MG63 (cell line): Measurements from ENCODE around the gene SCN1B. TPM values are rescaled to one million over a fixed set of nuclear protein-coding genes. Genes with fewer than 3 reads are reported as not detected.

Experiments used
- DNase-seq: peaks from one replicate; pipeline ENCODE4 v3.0.0-alpha.2; 2020
- H3K27me3 ChIP-seq: fragments of 250-450 bp; sonication (Bioruptor Pico); 2 replicates; pipeline ENCODE4 v1.5.1; 2020; ENCODE audit warnings: mild to moderate bottlenecking, moderate library complexity
- H3K36me3 ChIP-seq: fragments of 250-450 bp; sonication (Bioruptor Pico); 2 replicates; pipeline ENCODE4 v1.5.1; 2020; ENCODE audit warnings: mild to moderate bottlenecking, moderate library complexity
- H3K4me3 ChIP-seq: fragments of 250-450 bp; sonication (Bioruptor Pico); 2 replicates; pipeline ENCODE4 v1.5.1; 2020; ENCODE audit warnings: mild to moderate bottlenecking, moderate library complexity
- H3K9me3 ChIP-seq: fragments of 250-450 bp; sonication (Bioruptor Pico); 2 replicates; pipeline ENCODE4 v1.5.1; 2020; ENCODE audit warnings: mild to moderate bottlenecking, moderate library complexity
- total RNA-seq: library from RNA; depleted of rRNA; stranded (reverse); fragments of >200 nt; shearing (Covaris generic); gene quantifications from 2 replicates; pipeline ENCODE4 v1.2.3, GENCODE V29; 2014; ENCODE audit warnings: low replicate concordance

Gene SCN1B
- total RNA-seq, 1 experiment from 2014 or later = 0.86 TPM

DNA sequence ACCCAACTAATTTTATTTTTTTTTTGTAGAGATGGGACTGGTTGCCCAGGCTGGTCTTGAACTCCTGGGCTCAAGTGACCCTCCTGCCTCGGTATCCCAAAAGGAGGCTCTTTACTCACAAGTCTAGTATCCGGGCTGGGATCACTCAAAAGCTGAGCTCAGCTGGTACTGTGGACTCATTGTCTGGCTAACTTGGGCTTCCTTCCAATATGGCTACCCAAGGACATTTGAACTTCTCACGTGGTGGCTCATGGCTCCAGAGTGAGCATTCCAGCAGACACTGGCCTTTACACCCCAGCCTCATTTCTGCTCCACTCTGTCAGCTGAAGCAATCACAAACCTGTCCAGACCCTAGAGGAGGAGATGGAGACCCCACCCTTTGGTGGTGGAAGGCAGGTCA, 40.2 kb downstream of the SCN1B start:
- DNase-seq = no peak
- no peaks in the 10 kb centered on the region for H3K36me3 ChIP-seq
- peaks cover 8% of the 10 kb centered on the region; the same call in 1 of the 2 replicates for H3K9me3 ChIP-seq
- no peaks in the 10 kb centered on the region for H3K27me3 ChIP-seq
- H3K4me3 ChIP-seq = no peak overlapping the region

DNA sequence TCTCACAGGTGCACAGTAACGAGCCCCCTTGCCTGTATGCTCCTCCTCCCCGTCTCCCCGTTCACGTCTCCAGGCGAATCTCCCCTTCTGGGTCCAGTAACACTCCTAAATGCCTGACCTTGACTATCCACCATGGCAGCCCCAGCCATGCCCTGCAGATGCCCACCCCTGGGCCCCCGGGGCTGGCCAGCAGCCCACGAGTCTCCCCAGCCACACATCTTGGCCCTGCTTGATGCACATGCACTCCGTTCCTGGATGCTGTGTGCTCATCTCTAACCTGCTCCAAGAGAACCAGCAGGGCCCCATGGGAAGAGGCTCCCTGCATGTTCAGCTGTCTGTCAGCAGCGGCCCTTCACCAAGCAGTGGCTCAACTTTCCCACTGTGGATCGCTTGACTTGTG, 43.2 kb downstream of the SCN1B start:
- Histone ChIP-seq H3K36me3 (no peaks in the 10 kb centered on the region), H3K27me3 (no peaks in the 10 kb centered on the region), H3K4me3 (no peak overlapping the region), H3K9me3 (peaks cover 6% of the 10 kb centered on the region; the same call in 1 of the 2 replicates)
- DNase-seq = no peak

GRCh38 chr19:35073941-35074340, 43.7 kb downstream of the SCN1B start:
- no peak for DNase-seq
- peaks cover 5% of the 10 kb centered on the region; the same call in 1 of the 2 replicates for H3K9me3 ChIP-seq

DNA sequence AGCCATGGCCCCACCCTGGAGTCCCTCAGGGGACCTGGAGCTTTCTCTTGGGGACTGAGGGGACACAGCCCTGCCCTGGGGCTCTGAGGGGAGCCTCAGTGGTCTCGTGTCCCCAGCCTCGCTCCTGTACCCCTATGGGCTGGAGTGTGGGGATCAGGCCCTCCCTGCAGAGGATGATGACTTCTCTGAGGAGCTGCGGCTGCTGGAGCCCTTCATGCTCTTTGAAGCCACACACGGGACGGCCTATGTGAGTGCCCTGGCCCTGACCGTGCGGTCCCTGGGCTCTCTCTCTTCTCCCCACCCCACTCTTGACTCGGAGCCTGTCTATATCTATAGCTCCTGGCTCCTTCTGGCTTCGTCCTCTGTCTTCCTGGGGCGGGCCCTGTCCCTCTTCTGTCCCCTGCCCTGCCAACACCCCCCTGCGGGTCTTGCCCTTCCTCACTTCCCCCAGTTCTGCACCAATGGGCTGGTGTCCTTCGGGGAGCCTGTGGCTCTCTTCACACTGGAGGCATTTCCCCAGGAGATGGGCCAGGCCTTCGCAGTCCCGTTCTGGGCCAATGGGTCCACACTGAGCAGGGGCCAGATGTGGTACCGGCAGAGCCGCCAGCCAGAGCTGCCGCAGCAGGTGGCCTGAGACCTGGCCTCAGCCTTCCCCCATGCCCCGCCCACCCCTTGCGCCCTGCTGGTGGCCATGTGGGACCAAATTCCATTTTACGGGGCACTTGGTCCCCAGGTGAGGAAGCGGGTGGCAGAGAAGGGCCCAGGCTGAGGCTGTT, 44.3 kb downstream of the SCN1B start:
- Histone ChIP-seq H3K9me3 (peaks cover 5% of the 10 kb centered on the region; the same call in 1 of the 2 replicates), H3K27me3 (no peaks in the 10 kb centered on the region), H3K4me3 (no peak overlapping the region), H3K36me3 (no peaks in the 10 kb centered on the region)
- no peak for DNase-seq

More at GRCh38 chr19:35073941-35074340, 43.7 kb downstream of the SCN1B start:
- Histone ChIP-seq H3K27me3 (no peaks in the 10 kb centered on the region), H3K4me3 (no peak overlapping the region), H3K36me3 (no peaks in the 10 kb centered on the region)

- Histone ChIP-seq H3K9me3 (peaks cover 4% of the 10 kb centered on the region; the same call in 1 of the 2 replicates), H3K4me3 (no peak overlapping the region), H3K36me3 (no peaks in the 10 kb centered on the region), H3K27me3 (no peaks in the 10 kb centered on the region)
- DNase-seq = no peak
Observed at GRCh38 chr19:35075202-35076025, 45.1 kb downstream of the SCN1B start.

GRCh38 chr19:35076026-35076370, 45.7 kb downstream of the SCN1B start:
- DNase-seq = no peak
- no peak overlapping the region for H3K4me3 ChIP-seq

DNA sequence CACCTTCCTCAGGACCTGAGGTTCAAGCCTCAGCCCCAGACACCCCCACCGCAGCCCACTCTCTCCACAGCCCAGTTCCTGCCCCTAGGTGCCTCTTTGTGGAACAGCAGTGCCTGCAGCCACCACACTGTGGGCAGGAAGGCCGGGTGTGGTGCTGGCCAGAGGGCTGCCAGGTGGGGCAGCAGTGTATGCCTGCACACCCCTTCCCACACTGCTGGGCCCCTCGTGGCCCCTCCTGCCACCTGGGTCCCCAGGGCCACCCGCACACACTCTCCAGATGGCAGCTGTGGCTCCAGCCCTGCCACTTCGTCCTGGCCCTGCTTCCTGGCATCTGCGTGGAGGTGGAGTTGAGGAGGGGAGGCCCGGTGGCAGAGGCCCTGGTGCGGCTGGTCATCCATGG, 46.4 kb downstream of the SCN1B start:
- Histone ChIP-seq H3K36me3 (no peaks in the 10 kb centered on the region), H3K27me3 (no peaks in the 10 kb centered on the region), H3K4me3 (no peak overlapping the region), H3K9me3 (no peaks in the 10 kb centered on the region)
- DNase-seq = no peak

More at GRCh38 chr19:35076026-35076370, 45.7 kb downstream of the SCN1B start:
- Histone ChIP-seq H3K27me3 (no peaks in the 10 kb centered on the region), H3K36me3 (no peaks in the 10 kb centered on the region), H3K9me3 (no peaks in the 10 kb centered on the region; the same call in 1 of the 2 replicates)

DNA sequence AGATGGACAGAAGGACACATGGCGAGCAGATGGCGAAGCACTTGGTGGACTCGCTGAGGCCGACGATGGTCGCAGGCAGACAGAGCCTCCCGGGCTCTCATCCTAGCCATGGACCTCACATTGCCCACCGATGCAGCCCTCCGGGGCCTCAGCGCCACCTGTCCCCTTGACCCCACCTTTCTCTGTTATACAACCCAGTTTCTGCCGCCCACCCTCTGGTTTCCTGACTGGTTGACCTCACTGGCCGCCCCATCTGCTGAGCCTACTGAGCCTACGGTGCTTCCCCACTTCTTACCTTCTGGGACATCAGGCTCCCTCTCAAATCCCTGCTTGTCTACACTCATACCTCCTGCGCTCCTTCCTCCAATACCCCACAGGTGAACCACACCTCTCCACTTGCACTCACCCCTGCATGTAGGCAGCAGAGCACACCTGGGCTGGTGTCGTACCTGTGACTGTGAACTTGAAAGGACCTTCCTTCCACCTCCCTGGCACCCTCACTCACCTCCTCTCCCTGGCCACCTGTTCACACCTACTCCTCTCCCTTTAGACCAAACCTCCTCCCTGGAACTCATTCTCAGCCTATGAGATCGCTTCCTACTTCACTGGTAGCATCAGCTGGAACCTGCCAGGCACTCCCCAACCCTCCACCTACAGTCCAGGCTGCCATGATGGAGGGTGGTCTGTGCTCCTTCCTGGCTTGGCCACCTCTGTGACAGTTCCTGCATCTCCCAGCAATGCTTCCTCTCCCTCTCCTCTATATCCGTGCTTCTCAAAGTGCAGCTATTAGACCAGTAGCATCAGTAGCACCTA, 47.3 kb downstream of the SCN1B start:
- DNase-seq = no peak
- H3K36me3 ChIP-seq = no peaks in the 10 kb centered on the region
- H3K27me3 ChIP-seq = no peaks in the 10 kb centered on the region
- H3K9me3 ChIP-seq = no peaks in the 10 kb centered on the region
- no peak overlapping the region for H3K4me3 ChIP-seq

GRCh38 chr19:35079826-35080225, 49.6 kb downstream of the SCN1B start:
- no peaks in the 10 kb centered on the region for H3K27me3 ChIP-seq
- H3K9me3 ChIP-seq = no peaks in the 10 kb centered on the region
- H3K36me3 ChIP-seq = no peaks in the 10 kb centered on the region
- no peak overlapping the region for H3K4me3 ChIP-seq
- DNase-seq = no peak

GRCh38 chr19:35080613-35081170, 50.4 kb downstream of the SCN1B start:
- Histone ChIP-seq H3K27me3 (no peaks in the 10 kb centered on the region), H3K4me3 (no peak overlapping the region), H3K9me3 (no peaks in the 10 kb centered on the region), H3K36me3 (no peaks in the 10 kb centered on the region)
- no peak for DNase-seq

DNA sequence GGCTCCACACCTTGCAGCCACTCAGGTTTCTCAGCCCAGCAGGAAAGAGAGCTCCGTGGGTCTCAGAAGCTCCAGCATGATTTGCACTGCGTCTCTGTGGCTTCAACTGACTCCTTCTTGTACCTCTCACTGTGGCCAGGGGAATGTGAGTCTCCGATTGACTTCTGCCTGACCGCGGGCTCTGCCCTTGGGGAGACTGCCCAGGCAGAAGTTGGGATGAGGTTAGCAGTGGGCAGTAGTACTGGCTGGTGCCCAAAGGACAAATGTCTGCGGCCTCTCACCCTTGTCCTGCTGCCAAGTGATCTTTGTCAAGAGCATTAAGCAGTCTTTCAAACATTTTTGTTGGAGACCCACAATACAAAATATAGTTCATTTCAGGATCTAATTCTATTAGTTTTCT, 50.9 kb downstream of the SCN1B start:
- Histone ChIP-seq H3K27me3 (no peaks in the 10 kb centered on the region), H3K4me3 (no peak overlapping the region), H3K36me3 (no peaks in the 10 kb centered on the region), H3K9me3 (no peaks in the 10 kb centered on the region)
- peak; percentile 28 for DNase-seq

- DNase-seq = no peak
- no peaks in the 10 kb centered on the region for H3K36me3 ChIP-seq
Observed at GRCh38 chr19:35083691-35084508, 53.6 kb downstream of the SCN1B start.

DNA sequence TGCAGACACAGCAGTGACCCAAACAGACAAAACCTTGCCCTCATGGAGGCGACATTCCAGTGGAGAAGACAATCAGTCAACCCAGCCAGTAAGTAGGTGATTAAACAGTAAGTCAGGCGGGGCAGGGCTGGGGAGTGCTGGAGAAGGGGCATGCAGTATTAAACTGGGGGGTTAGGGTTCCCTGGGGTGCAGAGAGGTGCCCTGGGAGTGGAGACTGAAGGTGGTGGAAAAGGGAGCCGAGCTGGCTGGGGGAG, 54.2 kb downstream of the SCN1B start:
- H3K4me3 ChIP-seq = no peak overlapping the region
- H3K27me3 ChIP-seq = no peaks in the 10 kb centered on the region
- no peaks in the 10 kb centered on the region for H3K36me3 ChIP-seq
- no peaks in the 10 kb centered on the region for H3K9me3 ChIP-seq
- no peak for DNase-seq

More at GRCh38 chr19:35083691-35084508, 53.6 kb downstream of the SCN1B start:
- H3K9me3 ChIP-seq = no peaks in the 10 kb centered on the region
- no peaks in the 10 kb centered on the region for H3K27me3 ChIP-seq
- H3K4me3 ChIP-seq = no peak overlapping the region

DNA sequence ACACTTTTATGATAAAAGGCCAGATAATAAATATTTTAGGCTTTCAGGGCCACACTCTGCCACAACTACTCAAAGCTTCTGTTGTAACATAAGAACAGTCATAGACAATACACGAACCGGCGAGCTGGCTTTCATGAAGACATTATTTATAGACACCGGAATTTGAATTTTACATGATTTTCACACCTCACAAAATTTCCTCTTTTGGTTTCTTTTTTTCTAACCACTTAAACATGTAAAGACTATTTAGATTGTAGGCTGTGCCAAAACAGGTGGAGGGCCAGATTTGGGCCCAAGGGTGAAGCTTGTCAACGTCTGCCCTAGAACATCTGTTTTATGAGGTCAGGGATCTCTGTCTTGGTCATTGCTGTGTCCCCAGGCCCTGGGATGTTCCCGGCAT, 55.7 kb downstream of the SCN1B start:
- no peaks in the 10 kb centered on the region for H3K36me3 ChIP-seq
- no peaks in the 10 kb centered on the region for H3K9me3 ChIP-seq
- no peak overlapping the region for H3K4me3 ChIP-seq
- no peaks in the 10 kb centered on the region for H3K27me3 ChIP-seq
- no peak for DNase-seq

DNA sequence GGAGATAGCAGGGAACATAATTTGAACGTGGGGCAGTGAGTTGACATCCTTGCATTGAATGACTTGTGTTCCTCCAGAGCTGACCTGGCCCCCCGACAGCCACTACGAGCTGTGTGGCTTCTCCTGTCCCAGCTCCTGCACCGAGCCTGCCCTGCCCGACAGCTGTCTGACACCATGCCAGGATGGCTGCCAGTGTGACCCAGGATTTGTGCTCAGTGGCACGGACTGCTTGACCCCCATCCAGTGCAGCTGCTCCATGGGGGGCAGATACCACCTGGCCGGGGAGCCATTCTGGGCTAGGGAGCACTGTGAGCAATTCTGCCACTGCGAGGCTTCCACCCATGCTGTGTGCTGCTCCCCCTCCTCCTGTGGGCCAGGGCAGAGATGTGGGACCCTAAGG, 56.2 kb downstream of the SCN1B start:
- H3K27me3 ChIP-seq = no peaks in the 10 kb centered on the region
- H3K36me3 ChIP-seq = no peaks in the 10 kb centered on the region
- H3K4me3 ChIP-seq = no peak overlapping the region
- no peak for DNase-seq
- no peaks in the 10 kb centered on the region for H3K9me3 ChIP-seq

DNA sequence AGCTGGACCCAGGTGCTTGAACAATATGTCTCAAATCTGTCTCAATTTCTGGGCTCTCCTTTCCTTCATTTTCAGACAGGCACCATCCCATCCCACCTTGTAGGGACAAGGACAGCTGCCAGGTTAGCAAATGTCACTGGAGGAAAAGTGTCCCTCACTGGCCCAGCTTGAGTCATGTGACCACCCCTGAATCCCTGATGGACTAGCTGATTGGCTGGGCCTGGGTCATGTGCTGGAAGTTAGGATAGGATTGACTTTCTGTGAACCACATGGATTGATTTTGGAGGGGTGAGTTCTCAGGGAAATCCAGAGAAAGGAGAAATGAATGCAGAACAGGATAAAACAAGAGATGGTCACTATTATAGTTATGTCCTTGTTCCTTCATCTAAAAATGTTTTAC, 57.1 kb downstream of the SCN1B start:
- no peak for DNase-seq
- Histone ChIP-seq H3K36me3 (no peaks in the 10 kb centered on the region), H3K4me3 (no peak overlapping the region), H3K27me3 (no peaks in the 10 kb centered on the region), H3K9me3 (no peaks in the 10 kb centered on the region)
